GM18499 (cell line): ENCODE data around the gene ATP8A2.

Experiments
- ATAC-seq: cut with Tn5 transposase; IDR thresholded peaks from one replicate; pipeline ENCODE4 v1.9.1; 2021; ENCODE audit warnings: moderate number of reproducible peaks; ENCODE audit not compliant: insufficient read depth, unreplicated experiment

ATP8A2 gene

GRCh38 chr13:25380741-25381324 lies 9.1 kb downstream of the ATP8A2 start:
- no peak for ATAC-seq

DNA sequence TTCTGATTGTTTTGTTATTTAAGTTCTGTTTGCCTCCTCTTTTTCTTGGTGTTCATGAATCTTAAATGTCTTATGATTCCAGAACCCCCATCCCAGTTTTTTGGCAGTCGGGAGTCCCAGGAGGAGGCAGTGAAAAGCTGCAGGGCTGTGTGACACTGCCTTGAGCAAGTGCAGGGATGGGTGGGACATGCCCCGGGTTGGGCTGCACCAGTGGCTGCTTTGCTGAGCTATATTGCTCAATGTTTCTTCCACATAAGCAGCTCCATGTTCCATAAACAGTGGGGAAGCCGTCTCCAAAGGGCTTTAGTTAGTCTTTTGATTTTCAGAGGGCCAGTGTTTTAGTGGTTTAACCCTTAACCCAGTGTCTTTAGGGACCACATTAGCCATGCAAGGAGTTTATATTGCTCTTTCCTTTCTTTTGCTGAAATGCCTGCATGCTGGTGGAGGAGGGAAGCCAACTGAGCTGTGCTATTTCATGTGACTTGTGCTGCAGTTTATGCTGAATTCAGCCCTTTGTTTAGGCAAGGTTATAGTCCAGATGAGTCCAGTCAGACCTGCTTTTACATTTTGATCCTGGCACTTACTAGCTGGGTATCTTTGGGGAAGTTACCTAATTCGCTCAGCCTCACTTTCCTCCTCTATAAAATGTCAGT lies 13.1 kb downstream of the ATP8A2 start:
- ATAC-seq: no peak

DNA sequence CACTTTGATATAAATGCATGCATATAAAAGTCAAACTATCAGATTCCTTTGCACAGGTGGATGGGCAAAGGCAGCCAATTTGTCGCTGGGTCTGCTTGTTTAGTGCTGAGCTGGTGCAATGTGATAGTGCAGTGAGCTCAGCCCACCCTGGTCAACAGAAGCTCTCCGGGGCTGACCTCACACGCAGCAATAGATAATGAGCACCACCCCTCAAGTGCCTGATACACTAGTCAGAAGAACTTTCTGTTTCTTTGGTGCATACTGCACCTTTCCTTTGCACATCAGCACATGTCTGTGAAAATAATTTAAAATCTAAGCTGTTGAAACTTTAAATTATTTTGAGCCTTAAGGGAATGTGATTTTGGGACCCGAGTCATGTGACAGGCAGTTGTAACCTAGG lies 20.2 kb downstream of the ATP8A2 start:
- ATAC-seq: no peak

- no peak for ATAC-seq
Measured at GRCh38 chr13:25394402-25395060, 22.8 kb downstream of the ATP8A2 start.

DNA sequence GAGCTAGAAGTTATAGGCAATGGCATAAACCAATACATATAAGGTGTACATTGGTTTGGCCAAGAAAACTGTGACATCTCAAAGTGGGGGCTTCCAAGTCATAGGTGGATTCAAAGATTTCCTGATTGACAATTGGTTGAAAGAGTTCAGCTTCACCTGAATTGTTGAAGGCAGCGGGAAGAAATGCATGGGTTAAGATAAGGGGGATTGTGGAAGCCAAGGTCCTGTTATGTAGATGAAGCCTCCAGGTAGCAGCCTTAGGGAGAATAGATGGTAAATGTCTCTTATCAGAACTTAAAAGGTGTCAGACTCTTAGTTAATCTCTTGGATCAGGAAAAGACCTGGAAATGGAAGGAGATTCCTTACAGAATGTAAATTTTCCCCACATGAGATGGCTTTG lies 26.0 kb downstream of the ATP8A2 start:
- no peak for ATAC-seq

- no peak for ATAC-seq
Measured at GRCh38 chr13:25400925-25401324, 29.2 kb downstream of the ATP8A2 start.

DNA sequence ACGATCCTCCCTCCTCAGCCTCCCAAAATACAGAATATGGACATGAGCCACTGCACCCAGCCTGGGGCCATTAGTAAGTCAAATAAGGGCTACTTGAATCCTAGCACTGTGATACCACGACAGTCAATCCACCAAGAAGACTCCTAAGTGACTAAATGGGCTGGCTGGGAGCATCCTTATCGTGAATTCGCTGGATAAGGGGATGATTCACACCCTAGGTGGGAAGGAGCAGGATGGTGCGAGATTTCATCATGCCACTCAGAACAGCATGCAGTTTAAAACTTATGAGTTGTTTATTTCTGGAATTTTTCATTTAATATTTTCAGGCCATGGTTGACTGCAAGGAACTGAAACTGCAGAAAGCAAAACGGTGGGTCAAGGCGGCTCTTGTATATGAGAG lies 30.2 kb downstream of the ATP8A2 start:
- ATAC-seq: no peak

GRCh38 chr13:25406377-25406776 lies 34.6 kb downstream of the ATP8A2 start:
- no peak for ATAC-seq

GRCh38 chr13:25409938-25410337 lies 38.2 kb downstream of the ATP8A2 start:
- ATAC-seq: no peak

GRCh38 chr13:25415241-25415640 lies 43.5 kb downstream of the ATP8A2 start:
- ATAC-seq: no peak

- ATAC-seq: no peak
Measured at GRCh38 chr13:25417535-25417934, 45.8 kb downstream of the ATP8A2 start.

GRCh38 chr13:25420161-25420560 lies 48.4 kb downstream of the ATP8A2 start:
- no peak for ATAC-seq

DNA sequence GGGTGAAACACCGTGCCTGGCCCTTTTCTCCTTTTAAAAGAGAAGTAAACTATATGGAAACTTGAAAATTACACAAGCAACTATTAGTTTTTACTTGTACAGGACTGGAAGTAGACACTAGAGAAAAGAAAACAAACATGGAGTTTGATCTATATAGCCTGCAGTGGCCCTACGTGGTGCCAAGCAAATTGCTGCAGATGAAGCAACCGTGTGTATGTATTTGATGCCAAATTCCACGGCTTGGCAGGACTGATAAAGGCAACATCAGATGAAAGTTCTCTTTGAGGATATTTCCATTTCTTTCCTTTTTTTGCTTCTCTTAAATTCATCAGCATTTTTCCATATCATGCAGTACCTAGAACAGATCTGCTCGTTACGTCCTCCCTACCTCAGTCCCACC lies 49.8 kb downstream of the ATP8A2 start:
- ATAC-seq: no peak

DNA sequence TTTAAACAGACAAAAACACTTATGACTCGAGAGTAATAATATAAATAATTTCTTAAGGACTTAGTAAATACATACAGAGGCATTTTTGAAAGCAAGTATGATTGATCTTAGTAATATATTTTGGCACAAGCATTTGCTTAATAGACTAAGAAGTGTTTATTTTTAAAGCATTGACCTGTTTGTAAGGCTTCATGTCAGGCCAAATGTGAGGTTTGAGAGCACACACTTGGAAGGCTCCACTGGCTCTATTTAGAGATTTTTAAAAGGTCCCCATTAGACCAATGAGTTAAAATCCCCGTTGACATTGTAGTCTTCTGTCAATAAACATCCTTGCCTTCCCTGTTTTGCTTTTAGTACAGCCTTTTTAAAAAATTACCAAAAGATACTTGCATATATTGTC lies 50.4 kb downstream of the ATP8A2 start:
- ATAC-seq: no peak

- no peak for ATAC-seq
Measured at GRCh38 chr13:25423831-25424230, 52.1 kb downstream of the ATP8A2 start.

GRCh38 chr13:25429466-25429865 lies 57.7 kb downstream of the ATP8A2 start:
- no peak for ATAC-seq

GRCh38 chr13:25432691-25433090 lies 60.9 kb downstream of the ATP8A2 start:
- no peak for ATAC-seq

- ATAC-seq: no peak
Measured at GRCh38 chr13:25440061-25440460, 68.3 kb downstream of the ATP8A2 start.

GRCh38 chr13:25446261-25446660 lies 74.5 kb downstream of the ATP8A2 start:
- no peak for ATAC-seq

- ATAC-seq: no peak
Measured at GRCh38 chr13:25447396-25447795, 75.6 kb downstream of the ATP8A2 start.

DNA sequence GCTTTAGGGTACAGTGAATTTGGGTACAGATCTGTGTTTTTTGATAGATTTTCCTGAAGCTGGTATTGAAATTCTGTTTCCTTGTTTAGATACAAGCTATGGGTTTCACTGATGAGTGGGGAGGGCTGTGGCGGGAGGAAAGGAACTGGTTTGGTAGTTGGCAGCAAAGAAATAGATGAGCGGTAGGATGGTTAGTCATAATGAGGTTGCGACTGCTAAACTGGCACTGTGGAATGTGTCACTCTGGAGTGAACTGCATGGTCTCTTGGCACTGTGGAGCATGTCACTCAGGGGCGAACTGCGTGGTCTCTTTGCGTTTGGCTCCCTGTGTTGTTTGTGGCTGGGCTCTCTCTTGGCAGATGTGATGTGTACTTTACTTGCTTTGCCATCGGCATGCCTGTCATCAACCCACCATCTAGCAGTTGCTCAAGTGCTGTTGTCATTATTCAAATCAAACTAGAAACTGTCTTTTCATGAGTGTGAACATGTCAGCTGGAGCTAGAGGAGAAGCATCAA lies 82.1 kb downstream of the ATP8A2 start:
- ATAC-seq: no peak

- no peak for ATAC-seq
Measured at GRCh38 chr13:25455146-25455545, 83.4 kb downstream of the ATP8A2 start.
